Mesenchymal stem cell (in vitro differentiated cells and primary cell): Measurements from ENCODE around the gene PTPRS.

Experiments
- DNase-seq: peaks from one replicate; pipeline ENCODE4 v3.0.0-alpha.2; 2013
- H2AFZ ChIP-seq: one replicate; pipeline ENCODE4 v1.6.1; 2013; ENCODE audit warnings: low read depth, mild to moderate bottlenecking, control low read depth, inconsistent platforms, low read length, moderate library complexity
- H2AK5ac ChIP-seq: 2 replicates; pipeline ENCODE4 v1.6.1; 2013; ENCODE audit warnings: low read length, moderate library complexity, mild to moderate bottlenecking, inconsistent platforms; ENCODE audit not compliant: severe bottlenecking
- H2BK120ac ChIP-seq: one replicate; pipeline ENCODE4 v1.6.1; 2013; ENCODE audit warnings: low read depth, mild to moderate bottlenecking, inconsistent platforms, low read length, moderate library complexity
- H2BK12ac ChIP-seq, 2 experiments: one replicate each; pipeline ENCODE4 v1.6.1; 2013; ENCODE audit warnings: inconsistent platforms in 2 of 2, low read length in 2 of 2, mild to moderate bottlenecking in 2 of 2, moderate library complexity in 2 of 2, control low read depth in 1 of 2
- H2BK15ac ChIP-seq: one replicate; pipeline ENCODE4 v1.6.1; 2013; ENCODE audit warnings: mild to moderate bottlenecking, low read depth, inconsistent platforms; ENCODE audit not compliant: poor library complexity, severe bottlenecking
- H2BK5ac ChIP-seq: 2 replicates; pipeline ENCODE4 v1.6.1; 2013; ENCODE audit warnings: low read depth, mild to moderate bottlenecking, low read length, control low read depth, inconsistent platforms; ENCODE audit not compliant: poor library complexity, severe bottlenecking
- H3K14ac ChIP-seq, 2 experiments: one replicate each; pipeline ENCODE4 v1.6.1; 2013; ENCODE audit warnings: inconsistent platforms in 2 of 2, low read length in 2 of 2, control low read depth in 1 of 2, mild to moderate bottlenecking in 1 of 2, moderate library complexity in 1 of 2
- H3K18ac ChIP-seq, 2 experiments: one replicate each; pipeline ENCODE4 v1.6.1; 2013; ENCODE audit warnings: inconsistent platforms in 2 of 2, low read length in 2 of 2, control low read depth in 1 of 2, low read depth in 1 of 2, mild to moderate bottlenecking in 1 of 2
- H3K23ac ChIP-seq, 2 experiments: one replicate each; pipeline ENCODE4 v1.6.1; 2013; ENCODE audit warnings: inconsistent platforms in 2 of 2, low read length in 2 of 2, mild to moderate bottlenecking in 2 of 2, moderate library complexity in 2 of 2, control low read depth in 1 of 2
- H3K27ac ChIP-seq: 2 replicates; pipeline ENCODE4 v1.5.1; 2013; ENCODE audit warnings: mild to moderate bottlenecking, moderate library complexity, low read length, control low read depth, inconsistent platforms; ENCODE audit not compliant: poor library complexity, severe bottlenecking
- H3K27me3 ChIP-seq, 2 experiments: 2 replicates each; pipeline versions ENCODE4 v1.6.1 to v1.7.0; 2013; ENCODE audit warnings: low read length in 2 of 2, mild to moderate bottlenecking in 2 of 2, moderate library complexity in 2 of 2, control low read depth in 1 of 2, inconsistent platforms in 1 of 2; ENCODE audit not compliant: control insufficient read depth in 1 of 2, insufficient read depth in 1 of 2
- H3K36me3 ChIP-seq, 2 experiments: 2 replicates each; pipeline versions ENCODE4 v1.6.1 to v1.7.0; 2013; ENCODE audit warnings: low read length in 2 of 2, control low read depth in 1 of 2, inconsistent platforms in 1 of 2, low read depth in 1 of 2, mild to moderate bottlenecking in 1 of 2; ENCODE audit not compliant: insufficient read depth in 2 of 2, control insufficient read depth in 1 of 2
- H3K4ac ChIP-seq, 2 experiments: one replicate each; pipeline ENCODE4 v1.6.1; 2013; ENCODE audit warnings: inconsistent platforms in 2 of 2, low read length in 2 of 2, mild to moderate bottlenecking in 2 of 2, moderate library complexity in 2 of 2, control low read depth in 1 of 2, low read depth in 1 of 2
- H3K4me1 ChIP-seq: 2 replicates; pipeline ENCODE4 v1.6.1; 2013; ENCODE audit warnings: low read depth, low read length, control low read depth; ENCODE audit not compliant: control insufficient read depth, insufficient read depth
- H3K4me2 ChIP-seq: 2 replicates; pipeline ENCODE4 v1.6.1; 2013; ENCODE audit warnings: low read length, mild to moderate bottlenecking, inconsistent platforms; ENCODE audit not compliant: poor library complexity, severe bottlenecking
- H3K4me3 ChIP-seq, 2 experiments: 2 replicates each; pipeline versions ENCODE4 v1.5.1 to v1.7.0; 2013; ENCODE audit warnings: low read length in 2 of 2, mild to moderate bottlenecking in 2 of 2, control low read depth in 1 of 2, low read depth in 1 of 2; ENCODE audit not compliant: insufficient read depth in 1 of 2
- H3K79me1 ChIP-seq: replicated peaks from 2 replicates; pipeline ENCODE4 v1.6.1; 2013; ENCODE audit warnings: mild to moderate bottlenecking, control low read depth, low read length, inconsistent platforms; ENCODE audit not compliant: poor library complexity, severe bottlenecking
- H3K9ac ChIP-seq: 2 replicates; pipeline ENCODE4 v1.7.0; 2013; ENCODE audit warnings: mild to moderate bottlenecking, low read length, moderate library complexity
- H3K9me3 ChIP-seq: 2 replicates; pipeline ENCODE4 v1.7.0; 2013; ENCODE audit warnings: mild to moderate bottlenecking, low read length; ENCODE audit not compliant: control insufficient read depth
- H4K8ac ChIP-seq: one replicate; pipeline ENCODE4 v1.6.1; 2013; ENCODE audit warnings: inconsistent platforms, mild to moderate bottlenecking, low read length, moderate library complexity
- H4K91ac ChIP-seq: one replicate; pipeline ENCODE4 v1.6.1; 2013; ENCODE audit warnings: mild to moderate bottlenecking, low read length, inconsistent platforms
- WGBS: methylation state at CpG from one replicate; pipeline ENCODE4 v1.1.7; 2013; ENCODE audit warnings: mixed read lengths; 5-methylcytosine and 5-hydroxymethylcytosine counted together

The PTPRS gene

DNA sequence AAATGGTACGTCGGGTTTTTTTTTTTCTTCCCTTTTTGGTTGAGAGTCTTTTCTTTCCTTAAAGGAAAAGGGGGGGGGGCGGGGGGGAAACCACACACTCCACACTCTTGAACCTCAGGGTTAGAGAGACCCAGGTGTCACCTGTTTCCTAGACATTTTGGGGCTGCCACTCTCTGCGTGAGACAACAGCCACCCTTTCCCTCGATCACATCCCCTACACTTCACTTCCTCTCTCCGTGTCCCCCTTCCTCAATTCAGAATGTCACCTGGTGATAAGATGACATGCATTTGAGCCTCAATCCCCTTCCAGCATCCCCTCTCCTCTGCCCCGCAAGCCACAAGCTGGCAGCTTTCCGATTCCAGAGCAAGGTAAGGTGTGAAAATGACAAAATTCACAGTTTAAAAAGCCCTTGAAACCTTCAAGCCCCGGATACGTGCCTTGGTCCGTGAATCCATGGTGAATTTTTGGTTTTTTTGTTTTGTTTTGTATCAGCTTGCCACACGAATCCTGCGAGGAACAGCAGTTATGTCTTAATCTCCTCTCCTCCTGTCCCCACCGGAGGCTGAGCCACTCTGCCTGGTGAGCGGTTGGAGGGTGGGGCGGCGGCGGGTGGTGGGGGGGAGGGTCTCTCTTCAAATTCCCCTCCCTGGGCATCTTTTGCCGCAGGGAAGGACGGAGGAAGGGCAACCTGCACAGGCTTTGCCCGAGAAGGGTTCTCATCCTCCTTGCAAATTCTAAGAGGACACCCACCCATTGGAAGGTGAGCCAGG, 4.2 kb downstream of the PTPRS start:
- Histone ChIP-seq H2AFZ (no peak overlapping the region), H3K27ac (no peak overlapping the region), H3K9me3 (no peaks in the 10 kb centered on the region), H3K4me1 (peaks cover 23% of the 10 kb centered on the region), H3K27me3 (peaks cover 53 to 59% of the 10 kb centered on the region in 2 experiments), H3K36me3 (no peaks in the 10 kb centered on the region), H2BK120ac (no peak overlapping the region), H2BK12ac (no peak overlapping the region), H3K18ac (no peak overlapping the region), H3K79me1 (no peaks in the 10 kb centered on the region), H3K14ac (no peak overlapping the region), H3K4ac (no peak overlapping the region), H2BK5ac (no peak overlapping the region), H3K9ac (no peak overlapping the region), H3K4me3 (no peak overlapping the region), H4K8ac (no peak overlapping the region), H2AK5ac (no peak overlapping the region), H3K4me2 (no peak overlapping the region), H2BK15ac (no peak overlapping the region), H4K91ac (no peak overlapping the region), H3K23ac (no peak overlapping the region)
- 68% methylated on average over 10 of the region's 21 CpGs for WGBS
- DNase-seq: no peak

DNA sequence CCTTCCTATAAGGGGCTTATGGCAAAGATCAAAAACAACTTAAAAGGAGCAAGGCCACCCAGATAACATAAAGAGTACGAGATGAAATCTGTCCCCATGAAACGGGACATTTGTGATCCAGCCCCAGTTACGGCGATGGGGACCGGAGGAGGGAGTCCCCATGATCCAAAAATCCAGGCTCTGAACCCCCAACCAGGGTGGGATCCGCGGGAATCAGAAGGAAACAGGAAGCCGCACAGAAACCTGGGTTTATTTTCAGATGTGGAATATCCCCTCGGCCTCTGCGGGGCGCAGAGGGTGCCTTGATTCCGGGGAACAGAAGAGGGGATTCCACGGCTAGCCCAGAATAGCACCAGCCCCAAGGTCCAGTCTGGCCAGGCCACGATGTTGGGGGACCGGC, 5.0 kb downstream of the PTPRS start:
- no peak overlapping the region for H3K18ac ChIP-seq
- no peak overlapping the region for H2BK12ac ChIP-seq
- no peaks in the 10 kb centered on the region for H3K9me3 ChIP-seq
- H4K8ac ChIP-seq: no peak overlapping the region
- H2AFZ ChIP-seq: no peak overlapping the region
- H3K14ac ChIP-seq: no peak overlapping the region
- H3K23ac ChIP-seq: no peak overlapping the region
- no peak overlapping the region for H3K4ac ChIP-seq
- DNase-seq: no peak
- H3K79me1 ChIP-seq: no peaks in the 10 kb centered on the region
- no peak overlapping the region for H3K4me3 ChIP-seq
- H3K4me2 ChIP-seq: no peak overlapping the region
- H4K91ac ChIP-seq: no peak overlapping the region
- no peak overlapping the region for H3K9ac ChIP-seq
- WGBS: 89% methylated on average over 15 of the region's 15 CpGs
- no peak overlapping the region for H3K27ac ChIP-seq
- H2BK15ac ChIP-seq: no peak overlapping the region
- peaks cover 53 to 64% of the 10 kb centered on the region in 2 experiments for H3K27me3 ChIP-seq
- H2AK5ac ChIP-seq: no peak overlapping the region
- H3K36me3 ChIP-seq: no peaks in the 10 kb centered on the region
- H3K4me1 ChIP-seq: peaks cover 18% of the 10 kb centered on the region
- no peak overlapping the region for H2BK120ac ChIP-seq
- H2BK5ac ChIP-seq: no peak overlapping the region

DNA sequence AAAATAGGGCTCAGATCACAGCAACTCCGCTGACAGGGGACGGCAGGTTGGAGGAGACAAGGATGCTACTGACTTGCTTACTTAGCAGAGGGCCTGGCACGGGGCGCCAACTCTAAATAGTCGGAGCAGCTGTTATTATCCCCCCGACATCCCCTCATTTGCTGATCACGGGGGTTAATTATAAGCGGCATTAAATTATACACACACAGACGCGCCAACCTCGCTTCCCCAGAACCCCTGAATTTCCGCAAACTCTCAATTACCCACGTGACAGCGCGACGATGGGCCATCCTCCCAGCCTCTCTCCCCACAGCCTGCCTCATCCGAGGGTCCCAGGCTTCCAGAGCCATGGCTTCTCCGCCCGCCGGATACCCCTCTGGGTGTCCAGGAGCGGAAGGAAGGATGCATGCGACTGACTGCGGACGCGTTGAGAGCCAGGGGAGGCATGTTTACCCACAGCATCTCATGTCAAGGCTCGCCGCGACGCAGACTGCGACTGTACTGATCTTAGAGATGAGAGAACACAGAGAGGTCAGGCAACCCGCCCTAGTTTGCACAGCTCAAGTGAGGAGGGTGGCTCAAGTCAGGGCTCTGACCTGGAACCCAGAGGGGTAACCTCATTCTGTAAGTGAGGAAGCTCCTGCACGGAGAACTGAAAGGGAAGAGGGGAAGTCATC, 5.7 kb downstream of the PTPRS start:
- Histone ChIP-seq H3K14ac (no peak overlapping the region), H2BK12ac (no peak overlapping the region), H2AFZ (no peak overlapping the region), H3K27ac (no peak overlapping the region), H3K23ac (no peak overlapping the region), H3K27me3 (peaks cover 53 to 69% of the 10 kb centered on the region in 2 experiments), H3K18ac (no peak overlapping the region), H4K91ac (no peak overlapping the region), H3K4me3 (no peak overlapping the region), H2BK15ac (no peak overlapping the region), H3K4ac (no peak overlapping the region), H2BK120ac (no peak overlapping the region), H3K4me2 (no peak overlapping the region), H2AK5ac (no peak overlapping the region), H2BK5ac (no peak overlapping the region), H3K79me1 (no peaks in the 10 kb centered on the region), H4K8ac (no peak overlapping the region), H3K9ac (no peak overlapping the region), H3K9me3 (no peaks in the 10 kb centered on the region), H3K4me1 (peaks cover 15% of the 10 kb centered on the region), H3K36me3 (no peaks in the 10 kb centered on the region)
- DNase-seq: no peak
- 94% methylated on average over 32 of the region's 32 CpGs for WGBS

DNA sequence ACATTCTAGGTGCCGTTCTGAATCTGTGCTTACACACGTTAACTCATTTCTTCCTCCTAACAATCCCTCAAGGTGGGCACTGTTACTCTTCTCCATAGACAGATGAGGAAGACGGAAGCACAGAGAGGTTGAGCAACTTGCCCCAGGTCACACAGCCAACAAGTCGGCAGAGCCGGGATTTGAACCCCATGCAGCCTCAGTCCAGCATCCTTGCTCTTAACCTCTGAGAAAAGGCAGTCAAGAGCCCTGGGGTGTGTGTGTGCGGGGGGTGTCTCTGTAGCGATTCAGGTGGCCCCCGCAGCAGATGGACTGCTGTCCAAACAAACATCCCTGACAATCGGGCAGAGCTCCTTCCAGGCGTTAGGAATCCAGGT, 6.3 kb downstream of the PTPRS start:
- H3K4me1 ChIP-seq: peaks cover 9% of the 10 kb centered on the region
- no peak overlapping the region for H3K18ac ChIP-seq
- no peak overlapping the region for H3K4me2 ChIP-seq
- H2BK15ac ChIP-seq: no peak overlapping the region
- 90% methylated on average over 10 of the region's 10 CpGs for WGBS
- no peaks in the 10 kb centered on the region for H3K9me3 ChIP-seq
- H3K9ac ChIP-seq: no peak overlapping the region
- no peaks in the 10 kb centered on the region for H3K79me1 ChIP-seq
- no peak overlapping the region for H3K23ac ChIP-seq
- H3K14ac ChIP-seq: no peak overlapping the region
- H3K4ac ChIP-seq: no peak overlapping the region
- H3K36me3 ChIP-seq: no peaks in the 10 kb centered on the region
- H2BK5ac ChIP-seq: no peak overlapping the region
- no peak for DNase-seq
- H2BK12ac ChIP-seq: no peak overlapping the region
- no peak overlapping the region for H4K8ac ChIP-seq
- H3K27me3 ChIP-seq: peaks cover 52 to 65% of the 10 kb centered on the region in 2 experiments
- H3K4me3 ChIP-seq: no peak overlapping the region
- no peak overlapping the region for H3K27ac ChIP-seq
- H2AK5ac ChIP-seq: no peak overlapping the region
- no peak overlapping the region for H2AFZ ChIP-seq
- no peak overlapping the region for H4K91ac ChIP-seq
- no peak overlapping the region for H2BK120ac ChIP-seq
